MCF 10A (cell line): ENCODE data around the gene CCIN. TPM values are rescaled to one million over a fixed set of nuclear protein-coding genes. Genes with fewer than 3 reads are reported as not detected.

Experiments
- Bru-seq: library from RNA; stranded (reverse); fragments of 400-500 nt; gene quantifications from one replicate; lab custom pipeline; 2021; lab: Mats Ljungman, UMichigan
- BruChase-seq, 2 experiments: library from RNA; stranded (reverse); fragments of 400-500 nt; gene quantifications; one replicate each; lab custom pipeline; 2021; lab: Mats Ljungman, UMichigan
- BruUV-seq: library from RNA; stranded (reverse); fragments of 400-500 nt; replicated peaks from 2 replicates; lab custom pipeline; 2021; lab: Mats Ljungman, UMichigan
- CTCF ChIA-PET: fragments of 300-600 bp; sonication (Branson Sonifier 250); formaldehyde crosslinking; extraction: SDS; loops from one replicate; lab custom pipeline; 2021; ENCODE audit warnings: antibody characterized with exemption, inconsistent platforms; lab: Yijun Ruan, JAX
- POLR2A ChIA-PET: fragments of 300-600, 350-650 bp; sonication (Branson Sonifier 250); formaldehyde crosslinking; extraction: SDS; loops from one replicate; lab custom pipeline; 2020; ENCODE audit warnings: antibody characterized with exemption, inconsistent platforms; lab: Yijun Ruan, JAX
- DNase-seq: peaks from one replicate; pipeline ENCODE4 v3.0.0-alpha.2; 2018; ENCODE audit not compliant: unreplicated experiment
- H3K27ac Mint-ChIP-seq: one replicate; pipeline ENCODE4 v1.8.0; 2022; ENCODE audit warnings: mild to moderate bottlenecking, low read depth, mixed read lengths; ENCODE audit not compliant: unreplicated experiment
- H3K27me3 Mint-ChIP-seq: one replicate; pipeline ENCODE4 v1.8.0; 2022; ENCODE audit warnings: mixed read lengths; ENCODE audit not compliant: insufficient read depth, unreplicated experiment
- H3K36me3 Mint-ChIP-seq: one replicate; pipeline ENCODE4 v1.8.0; 2022; ENCODE audit warnings: mild to moderate bottlenecking, moderate library complexity, mixed read lengths; ENCODE audit not compliant: insufficient read depth, unreplicated experiment
- H3K4me1 Mint-ChIP-seq: one replicate; pipeline ENCODE4 v1.8.0; 2022; ENCODE audit warnings: mixed read lengths; ENCODE audit not compliant: insufficient read depth, unreplicated experiment
- H3K4me3 Mint-ChIP-seq: one replicate; pipeline ENCODE4 v1.8.0; 2022; ENCODE audit warnings: mild to moderate bottlenecking, moderate library complexity, mixed read lengths; ENCODE audit not compliant: unreplicated experiment
- H3K9me3 Mint-ChIP-seq: one replicate; pipeline ENCODE4 v1.8.0; 2022; ENCODE audit warnings: mixed read lengths; ENCODE audit not compliant: unreplicated experiment
- intact Hi-C: fragments of 100-400 bp; cut with micrococcal nuclease; formaldehyde crosslinking; loops from 2 replicates; pipeline ENCODE4 v1.14.1; 2022
- long read RNA-seq: library from polyadenylated mRNA; stranded (forward); transcript quantifications from one replicate; pipeline ENCODE4 v2.0.0, GENCODE V29; 2022
- total RNA-seq: library from RNA; stranded (reverse); gene quantifications from 2 replicates; pipeline ENCODE4 v1.2.3, GENCODE V29; 2022
- TF ChIP-seq, protein P1 (sequence below): fragments of 200-600 bp; IDR thresholded peaks from one replicate; pipeline ENCODE4 v1.8.0; 2022; ENCODE audit warnings: antibody characterized with exemption, mild to moderate bottlenecking; ENCODE audit not compliant: unreplicated experiment

The CCIN gene
- total RNA-seq: not detected in 2 replicates
- not detected for Bru-seq, nascent RNA
- BruChase-seq, experiment 1, labeled RNA remaining after a 6-hour chase: not detected
- BruChase-seq, experiment 2, labeled RNA remaining after a 2-hour chase: not detected
- long read RNA-seq: 0 reads

DNA sequence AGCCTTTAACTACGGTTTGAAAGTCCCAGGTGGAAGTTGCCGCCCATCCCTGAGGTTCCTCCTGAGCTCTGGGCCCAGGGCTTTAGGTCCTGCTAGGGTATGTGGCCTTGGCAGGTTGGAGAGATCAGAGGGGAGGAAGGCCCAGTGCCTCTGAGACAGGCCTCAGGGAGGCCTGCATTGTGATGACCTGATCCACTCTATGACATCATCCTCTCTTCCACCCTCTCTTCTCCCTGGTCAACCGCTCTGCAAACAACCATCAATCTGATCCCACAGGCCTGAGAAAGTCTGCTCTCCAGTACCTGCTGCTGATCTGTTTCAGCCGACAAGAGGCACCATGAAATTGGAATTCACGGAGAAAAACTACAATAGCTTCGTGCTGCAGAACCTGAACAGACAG, at the start of gene CCIN:
CCIN (plus strand) TSS at position 223 of the 400 bp plus-strand sequence; CDS start at position 338, 115 bp downstream.
- no TSS peak for BruUV-seq
- no peak for DNase-seq
- TF ChIP-seq, protein P1, sequence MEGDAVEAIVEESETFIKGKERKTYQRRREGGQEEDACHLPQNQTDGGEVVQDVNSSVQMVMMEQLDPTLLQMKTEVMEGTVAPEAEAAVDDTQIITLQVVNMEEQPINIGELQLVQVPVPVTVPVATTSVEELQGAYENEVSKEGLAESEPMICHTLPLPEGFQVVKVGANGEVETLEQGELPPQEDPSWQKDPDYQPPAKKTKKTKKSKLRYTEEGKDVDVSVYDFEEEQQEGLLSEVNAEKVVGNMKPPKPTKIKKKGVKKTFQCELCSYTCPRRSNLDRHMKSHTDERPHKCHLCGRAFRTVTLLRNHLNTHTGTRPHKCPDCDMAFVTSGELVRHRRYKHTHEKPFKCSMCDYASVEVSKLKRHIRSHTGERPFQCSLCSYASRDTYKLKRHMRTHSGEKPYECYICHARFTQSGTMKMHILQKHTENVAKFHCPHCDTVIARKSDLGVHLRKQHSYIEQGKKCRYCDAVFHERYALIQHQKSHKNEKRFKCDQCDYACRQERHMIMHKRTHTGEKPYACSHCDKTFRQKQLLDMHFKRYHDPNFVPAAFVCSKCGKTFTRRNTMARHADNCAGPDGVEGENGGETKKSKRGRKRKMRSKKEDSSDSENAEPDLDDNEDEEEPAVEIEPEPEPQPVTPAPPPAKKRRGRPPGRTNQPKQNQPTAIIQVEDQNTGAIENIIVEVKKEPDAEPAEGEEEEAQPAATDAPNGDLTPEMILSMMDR: no peak
- CTCF ChIA-PET: interaction anchor here (0.8 to 9.4 kb wide), 7 partner anchors 21 to 1041 kb away, joined by 3 to 106 read pairs (median 6); partner anchors contain the start of gene CLTA
- Mint-ChIP-seq H3K9me3 (no peaks in the 10 kb centered on the region), H3K4me1 (no peaks in the 10 kb centered on the region), H3K36me3 (no peaks in the 10 kb centered on the region), H3K27ac (no peak within 1 kb of the TSS), H3K27me3 (no peaks in the 10 kb centered on the region), H3K4me3 (no peak within 1 kb of the TSS)
- POLR2A ChIA-PET: interaction anchor here (1.0 kb wide), 2 partner anchors 14 to 21 kb away, joined by 3 read pairs; no protein-coding TSS in a partner anchor
- intact Hi-C loops: no loop called here

DNA sequence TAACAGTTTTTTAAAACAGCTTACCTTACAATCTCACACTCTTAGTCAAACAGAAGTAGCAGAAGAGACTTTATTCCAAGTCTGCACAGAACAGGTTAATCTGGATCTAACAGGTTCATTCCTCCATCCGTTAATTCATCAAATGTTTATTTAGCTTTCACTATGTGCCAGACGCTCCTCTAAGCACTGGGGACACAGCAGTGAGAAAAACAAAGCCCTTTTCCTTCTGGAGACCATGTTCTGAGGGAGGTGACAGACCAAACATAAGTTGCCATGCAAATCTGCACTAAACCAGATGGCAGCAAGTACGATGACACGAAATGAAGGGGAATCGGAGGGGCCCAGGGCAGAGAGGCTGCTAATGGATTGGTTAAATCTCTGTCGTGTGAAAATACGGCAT, 49.7 kb upstream of the CCIN start:
- no peak overlapping the region for H3K27ac Mint-ChIP-seq
- TF ChIP-seq, protein P1: no peak
- no TSS peak for BruUV-seq
- no peaks in the 10 kb centered on the region for H3K9me3 Mint-ChIP-seq
- H3K4me3 Mint-ChIP-seq: no peak overlapping the region
- ChIA-PET POLR2A (no interaction called here), CTCF (interaction anchor here (0.7 to 1.8 kb wide), 2 partner anchors 13 to 18 kb away, joined by 3 to 8 read pairs; no protein-coding TSS in a partner anchor)
- H3K4me1 Mint-ChIP-seq: no peaks in the 10 kb centered on the region
- H3K27me3 Mint-ChIP-seq: no peaks in the 10 kb centered on the region
- DNase-seq: no peak
- H3K36me3 Mint-ChIP-seq: no peaks in the 10 kb centered on the region
- intact Hi-C loops: no loop called here

DNA sequence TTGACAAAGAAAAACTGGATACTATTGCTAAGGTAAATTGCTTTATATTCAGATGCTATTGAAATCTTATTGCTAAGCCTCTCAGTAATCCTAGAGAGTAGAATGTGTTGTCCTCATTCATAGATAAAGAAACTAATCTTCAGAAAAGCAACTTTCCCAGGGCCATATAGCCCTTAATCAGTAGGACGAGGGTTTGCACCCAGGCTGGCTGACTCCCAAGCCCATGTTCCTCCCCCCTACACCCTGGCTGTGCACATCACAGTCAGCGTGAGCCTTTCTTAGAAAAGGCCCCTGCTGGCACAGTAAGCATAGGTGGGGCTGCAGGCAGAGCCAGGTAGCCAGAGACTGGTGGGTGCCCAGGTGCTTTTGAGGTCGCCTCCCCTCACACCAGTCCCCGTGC, 48.5 kb upstream of the CCIN start:
- DNase-seq: no peak
- Mint-ChIP-seq H3K36me3 (no peaks in the 10 kb centered on the region), H3K27ac (no peak overlapping the region), H3K4me3 (no peak overlapping the region), H3K9me3 (no peaks in the 10 kb centered on the region), H3K4me1 (no peaks in the 10 kb centered on the region), H3K27me3 (no peaks in the 10 kb centered on the region)
- ChIA-PET POLR2A (no interaction called here), CTCF (no interaction called here)
- intact Hi-C loops: no loop called here
- no TSS peak for BruUV-seq
- TF ChIP-seq, protein P1: no peak

DNA sequence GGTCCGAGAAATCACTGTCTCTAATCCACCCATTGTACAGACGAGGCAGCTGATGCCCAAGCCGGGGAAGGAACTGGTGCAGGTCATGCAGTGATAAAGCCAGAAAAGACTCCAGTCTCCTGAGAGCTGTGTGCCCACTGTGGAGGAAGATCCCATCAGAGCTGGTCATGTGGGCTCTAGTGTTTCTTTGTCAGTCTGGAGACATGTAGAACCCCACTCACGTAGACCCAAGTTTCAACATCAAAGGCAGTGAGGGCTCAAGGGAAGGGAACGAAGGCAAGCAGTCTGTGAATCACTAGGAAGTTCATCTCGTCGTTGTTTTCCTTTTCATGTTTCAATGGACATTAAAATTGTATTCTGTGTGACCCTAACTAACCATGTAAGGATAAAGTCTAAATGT, 47.2 kb upstream of the CCIN start:
- H3K9me3 Mint-ChIP-seq: no peaks in the 10 kb centered on the region
- no peak for DNase-seq
- TF ChIP-seq, protein P1: no peak
- H3K4me3 Mint-ChIP-seq: no peak overlapping the region
- no peaks in the 10 kb centered on the region for H3K4me1 Mint-ChIP-seq
- no peaks in the 10 kb centered on the region for H3K36me3 Mint-ChIP-seq
- BruUV-seq: no TSS peak
- ChIA-PET CTCF (interaction anchor here (0.6 kb wide), 1 partner anchor 176 kb away, joined by 3 read pairs; no protein-coding TSS in a partner anchor), POLR2A (no interaction called here)
- intact Hi-C loops: no loop called here
- no peaks in the 10 kb centered on the region for H3K27me3 Mint-ChIP-seq
- no peak overlapping the region for H3K27ac Mint-ChIP-seq
